HT-29 (cell line): ENCODE measurements around the gene TMX3. TPM values are rescaled to one million over a fixed set of nuclear protein-coding genes. Genes with fewer than 3 reads are reported as not detected.

Experiments
- DNase-seq: peaks from one replicate; pipeline ENCODE4 v3.0.0-alpha.2; 2015; ENCODE audit warnings: low spot score
- total RNA-seq: library from RNA; depleted of rRNA; stranded (reverse); fragments of >200 nt; shearing (Covaris generic); gene quantifications from 2 replicates; pipeline ENCODE4 v1.2.3, GENCODE V29; 2014; rRNA removed

The TMX3 gene, protein sequence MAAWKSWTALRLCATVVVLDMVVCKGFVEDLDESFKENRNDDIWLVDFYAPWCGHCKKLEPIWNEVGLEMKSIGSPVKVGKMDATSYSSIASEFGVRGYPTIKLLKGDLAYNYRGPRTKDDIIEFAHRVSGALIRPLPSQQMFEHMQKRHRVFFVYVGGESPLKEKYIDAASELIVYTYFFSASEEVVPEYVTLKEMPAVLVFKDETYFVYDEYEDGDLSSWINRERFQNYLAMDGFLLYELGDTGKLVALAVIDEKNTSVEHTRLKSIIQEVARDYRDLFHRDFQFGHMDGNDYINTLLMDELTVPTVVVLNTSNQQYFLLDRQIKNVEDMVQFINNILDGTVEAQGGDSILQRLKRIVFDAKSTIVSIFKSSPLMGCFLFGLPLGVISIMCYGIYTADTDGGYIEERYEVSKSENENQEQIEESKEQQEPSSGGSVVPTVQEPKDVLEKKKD
- 6.7 and 16.2 TPM in 2 replicates for total RNA-seq

- DNase-seq = peak; percentile 83
Observed at GRCh38 chr18:68714712-68715496, at the start of gene TMX3. Gene TMX3, minus strand, starts transcription at chr18:68715108. Its CDS starts 127 bp downstream, at chr18:68714981.

GRCh38 chr18:68764016-68764415, 49.1 kb upstream of the TMX3 start:
- no peak for DNase-seq

- no peak for DNase-seq
Observed at GRCh38 chr18:68763083-68763482, 48.2 kb upstream of the TMX3 start.

DNA sequence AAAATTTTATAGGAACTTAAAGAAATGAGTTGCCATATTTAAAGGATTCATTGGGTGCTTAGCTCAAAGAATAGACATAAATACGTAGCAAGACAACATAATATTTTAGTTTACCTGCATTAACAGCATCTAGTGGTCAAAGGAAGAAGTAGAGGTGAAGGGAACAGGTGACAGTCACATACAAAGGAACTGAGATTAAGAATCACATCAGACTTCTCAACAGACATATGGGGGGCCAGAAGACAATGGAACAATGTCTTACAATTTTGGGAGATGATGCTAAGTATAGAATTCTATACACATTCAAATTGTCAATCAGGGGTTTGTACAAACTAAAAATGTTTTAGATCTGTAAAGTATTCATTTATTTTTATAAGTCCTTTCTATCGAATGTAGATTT, 44.4 kb upstream of the TMX3 start:
- no peak for DNase-seq

DNA sequence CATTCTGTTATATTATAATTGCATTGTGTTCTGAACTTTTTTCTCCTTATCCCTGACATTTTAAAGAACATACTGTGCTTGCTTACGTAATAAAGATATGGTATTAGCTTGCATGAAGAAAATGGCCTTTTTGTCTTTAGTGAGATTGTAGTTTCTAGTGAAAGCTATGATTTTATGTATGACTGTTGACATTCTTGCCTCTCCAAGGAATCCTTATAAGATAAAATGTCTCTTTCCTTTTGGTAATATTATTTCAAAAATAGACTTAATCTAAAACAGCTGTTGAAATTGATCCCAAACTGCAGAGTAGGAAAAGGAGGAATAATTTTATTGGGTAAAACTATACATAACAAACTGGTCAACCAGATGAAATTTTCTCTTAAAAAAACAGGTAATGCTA, 42.2 kb upstream of the TMX3 start:
- no peak for DNase-seq

GRCh38 chr18:68742206-68742605, 27.3 kb upstream of the TMX3 start:
- DNase-seq = no peak

- no peak for DNase-seq
Observed at GRCh38 chr18:68740966-68741365, 26.1 kb upstream of the TMX3 start.

GRCh38 chr18:68739462-68739861, 24.6 kb upstream of the TMX3 start:
- no peak for DNase-seq

- DNase-seq = no peak
Observed at GRCh38 chr18:68738564-68738963, 23.7 kb upstream of the TMX3 start.

GRCh38 chr18:68735483-68736343, 20.8 kb upstream of the TMX3 start:
- peak; percentile 36 for DNase-seq

DNA sequence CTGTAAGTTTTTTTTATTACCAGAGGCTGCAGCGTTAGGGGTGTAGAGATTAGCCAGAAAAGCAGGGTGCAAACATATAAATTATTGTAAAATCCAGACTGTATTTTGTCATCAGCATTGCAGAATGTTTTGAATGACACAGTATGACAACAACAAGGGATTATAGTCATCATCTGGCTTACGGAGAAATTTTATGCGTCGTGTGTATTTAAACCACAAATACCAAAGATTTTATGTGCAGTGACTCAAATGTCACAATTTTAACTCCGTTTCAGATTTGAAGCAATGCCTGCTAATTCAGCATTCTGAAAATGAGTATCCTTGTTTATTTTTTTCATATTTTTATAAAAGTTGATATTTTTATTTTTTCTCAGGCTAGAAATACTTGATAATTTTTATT, 19.4 kb upstream of the TMX3 start:
- no peak for DNase-seq

- DNase-seq = no peak
Observed at GRCh38 chr18:68733707-68734106, 18.8 kb upstream of the TMX3 start.

GRCh38 chr18:68728081-68728700, 13.3 kb upstream of the TMX3 start:
- no peak for DNase-seq

DNA sequence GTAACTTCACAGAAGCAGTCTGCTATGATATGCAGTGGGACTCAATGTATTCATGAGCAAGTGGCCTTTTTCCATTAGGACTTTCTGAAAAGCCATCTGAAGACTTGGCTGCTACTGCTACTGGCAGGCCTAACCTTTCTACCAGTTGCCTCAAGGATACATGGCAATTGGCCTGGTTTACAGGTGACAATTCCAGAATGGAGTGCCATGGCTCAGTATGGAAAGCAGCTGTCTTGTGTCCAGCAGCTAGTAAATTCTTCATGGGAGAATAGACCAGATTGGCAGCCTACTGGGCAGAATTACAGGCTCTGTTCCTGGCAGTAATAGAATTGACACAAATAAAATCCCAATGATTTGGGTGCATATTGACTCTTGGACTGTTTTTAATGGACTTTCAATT, 12.6 kb upstream of the TMX3 start:
- DNase-seq = no peak

DNA sequence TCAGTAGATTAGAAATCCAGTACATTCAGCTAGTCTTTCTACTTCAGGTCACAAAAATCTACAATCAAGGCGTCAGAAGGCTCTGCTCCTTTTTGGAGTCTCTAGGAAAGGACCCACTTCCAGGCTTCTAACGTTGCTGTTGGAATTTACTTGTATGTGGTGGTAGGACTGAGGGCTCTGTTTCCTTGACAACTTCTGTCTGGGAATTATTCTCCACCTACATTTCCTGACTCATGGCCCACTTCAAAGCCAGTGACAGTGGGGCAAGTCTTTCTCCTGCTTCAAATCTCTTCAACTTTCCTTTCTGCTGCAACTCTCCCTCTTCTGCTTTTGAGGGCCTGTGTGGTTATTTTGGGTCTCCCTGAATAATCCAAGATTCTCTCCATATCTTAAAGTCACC, 10.4 kb upstream of the TMX3 start:
- no peak for DNase-seq

DNA sequence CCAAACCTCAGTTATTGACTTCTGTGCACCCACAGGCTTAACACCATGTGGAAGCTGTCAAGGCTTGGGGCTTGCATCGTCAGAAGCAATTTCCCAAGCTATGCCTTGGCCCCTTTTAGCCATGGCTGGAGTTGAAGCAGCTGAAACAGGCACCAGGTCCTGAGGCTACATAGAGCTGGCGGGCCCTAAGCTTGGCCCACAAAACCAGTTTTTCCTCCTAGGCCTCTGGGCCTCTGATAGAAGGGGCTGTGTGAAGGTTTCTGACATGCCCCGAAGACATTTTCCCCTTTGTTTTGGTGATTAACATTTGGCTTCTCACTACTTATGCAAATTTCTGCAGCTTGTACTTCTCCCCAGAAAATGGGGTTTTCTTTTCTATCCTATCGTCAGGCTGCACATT, 9.1 kb upstream of the TMX3 start:
- DNase-seq = no peak

GRCh38 chr18:68723539-68723938, 8.6 kb upstream of the TMX3 start:
- no peak for DNase-seq

DNA sequence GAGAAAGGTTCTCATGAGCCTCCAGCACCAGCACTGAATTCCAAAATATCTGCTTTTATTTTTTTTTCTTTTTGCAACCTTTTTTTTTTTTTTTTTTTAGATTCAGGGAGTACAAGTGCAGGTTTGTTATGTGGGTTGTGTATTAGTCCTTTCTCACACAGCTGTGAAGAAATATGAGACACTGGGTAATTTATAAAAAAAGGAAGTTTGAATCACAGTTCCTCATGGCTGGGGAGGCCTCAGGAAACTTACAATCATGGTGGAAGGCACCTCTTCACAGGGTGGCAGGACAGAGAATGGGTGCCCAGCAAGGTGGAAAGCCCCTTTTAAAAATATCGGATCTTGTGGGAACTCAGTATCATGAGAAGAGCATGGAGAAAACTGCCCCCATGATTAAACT, 7.9 kb upstream of the TMX3 start:
- DNase-seq = no peak

GRCh38 chr18:68721681-68722583, 7.0 kb upstream of the TMX3 start:
- no peak for DNase-seq

- peak; percentile 16 for DNase-seq
Observed at GRCh38 chr18:68714366-68714711, 569 bp downstream of the TMX3 start.
